ENCODE results near the gene C10orf53. TPM values are rescaled to one million over a fixed set of nuclear protein-coding genes. Genes with fewer than 3 reads are reported as not detected.
A peak's percentile ranks its signal among the peaks of the same experiment; 100 is the strongest.
"Not testable (repeated sequence)": the region's sequence is repeated elsewhere in the genome, so short reads cannot be mapped to it uniquely, and the experiment has no call there.

The C10orf53 gene
- total and polyA plus RNA-seq, 8 donors: not detected

- 14 to 25% (median 20%) methylated on average over 19 of the region's 19 CpGs for WGBS, 5 donors
- H3K27me3 ChIP-seq: peaks cover 0 to 32% (median 11%) of the 10 kb centered on the region in 3 donors
- no peak overlapping the region for H3K27ac ChIP-seq
- peak overlapping the region in 1 of 4 donors; percentile 5 for H3K4me3 ChIP-seq
- intact Hi-C loops (cut with DNase I; ENCODE audit: low total_unique reads): no loop called here
- H3K36me3 ChIP-seq: no peaks in the 10 kb centered on the region
- peaks cover 0 to 43% (median 42%) of the 10 kb centered on the region in 4 donors for H3K9me3 ChIP-seq
- H3K4me1 ChIP-seq: peaks cover 0 to 7% (median 3%) of the 10 kb centered on the region in 4 donors
- no peak for TF ChIP-seq EP300 (IDR thresholded peaks at IDR 0.05)
- no peak for DNase-seq
Measured at GRCh38 chr10:49678827-49679479, 498 bp upstream of the C10orf53 start.

- Histone ChIP-seq H3K9me3 (peaks cover 0 to 59% (median 53%) of the 10 kb centered on the region in 4 donors), H3K27me3 (peaks cover 0 to 36% (median 11%) of the 10 kb centered on the region in 3 donors)
- WGBS, 5 donors: 68 to 79% (median 72%) methylated on average over 3 to 5 of the region's 5 CpGs
- H3K27ac ChIP-seq; intact Hi-C loops (cut with DNase I; ENCODE audit: low total_unique reads); H3K4me1 ChIP-seq; H3K36me3 ChIP-seq; H3K4me3 ChIP-seq; DNase-seq: not testable (repeated sequence)
Measured at GRCh38 chr10:49682449-49682848, 3.0 kb downstream of the C10orf53 start.

GRCh38 chr10:49682879-49683278, 3.4 kb downstream of the C10orf53 start:
- no peak for DNase-seq
- H3K36me3 ChIP-seq: no peaks in the 10 kb centered on the region
- TF ChIP-seq POLR2A (IDR thresholded peaks at IDR 0.05) (no peak), EP300 (IDR thresholded peaks at IDR 0.05) (no peak), POLR2AphosphoS5 (IDR thresholded peaks at IDR 0.05) (no peak), CTCF (IDR thresholded peaks at IDR 0.05) (no peak)
- peaks cover 0 to 7% (median 3%) of the 10 kb centered on the region in 4 donors for H3K4me1 ChIP-seq
- H3K27me3 ChIP-seq: peaks cover 0 to 38% (median 15%) of the 10 kb centered on the region in 3 donors
- WGBS, 5 donors: 89 to 100% (median 96%) methylated on average over 2 of the region's 2 CpGs
- intact Hi-C loops (cut with DNase I; ENCODE audit: low total_unique reads): no loop called here
- peaks cover 0 to 61% (median 49%) of the 10 kb centered on the region in 4 donors for H3K9me3 ChIP-seq
- H3K4me3 ChIP-seq: no peak overlapping the region
- H3K27ac ChIP-seq: no peak overlapping the region

- no peak for DNase-seq
- H3K4me3 ChIP-seq: no peak overlapping the region
- no peak overlapping the region for H3K27ac ChIP-seq
- peaks cover 0 to 31% (median 21%) of the 10 kb centered on the region in 4 donors for H3K9me3 ChIP-seq
- peaks cover 0 to 45% (median 32%) of the 10 kb centered on the region in 3 donors for H3K27me3 ChIP-seq
- 64 to 82% (median 74%) methylated on average over 4 of the region's 4 CpGs for WGBS, 5 donors
- TF ChIP-seq EP300 (IDR thresholded peaks at IDR 0.05): no peak
- TF ChIP-seq POLR2A (IDR thresholded peaks at IDR 0.05): no peak
- TF ChIP-seq CTCF (IDR thresholded peaks at IDR 0.05): no peak
- no peak for TF ChIP-seq POLR2AphosphoS5 (IDR thresholded peaks at IDR 0.05)
- intact Hi-C loops (cut with DNase I; ENCODE audit: low total_unique reads): no loop called here
- H3K36me3 ChIP-seq: no peaks in the 10 kb centered on the region
- H3K4me1 ChIP-seq: no peaks in the 10 kb centered on the region
Measured at GRCh38 chr10:49686651-49687050, 7.2 kb downstream of the C10orf53 start.

- intact Hi-C loops (cut with DNase I; ENCODE audit: low total_unique reads): no loop called here
- no peak for DNase-seq
- Histone ChIP-seq H3K4me1 (no peaks in the 10 kb centered on the region), H3K9me3 (peaks cover 0 to 23% (median 13%) of the 10 kb centered on the region in 4 donors), H3K27ac (no peak overlapping the region), H3K27me3 (peaks cover 0 to 56% (median 34%) of the 10 kb centered on the region in 3 donors), H3K4me3 (no peak overlapping the region), H3K36me3 (no peaks in the 10 kb centered on the region)
- 14 to 28% (median 19%) methylated on average over 8 of the region's 8 CpGs for WGBS, 5 donors
- TF ChIP-seq CTCF (IDR thresholded peaks at IDR 0.05) (no peak), POLR2A (IDR thresholded peaks at IDR 0.05) (no peak), EP300 (IDR thresholded peaks at IDR 0.05) (no peak), POLR2AphosphoS5 (IDR thresholded peaks at IDR 0.05) (no peak)
Measured at GRCh38 chr10:49688261-49688846, 8.9 kb downstream of the C10orf53 start.

Data from stomach (tissue), 9 donors.